Naive B cell (primary cell): ENCODE data around the gene SLC7A1. TPM values are rescaled to one million over a fixed set of nuclear protein-coding genes. Genes with fewer than 3 reads are reported as not detected.

Source experiments
- ATAC-seq, 2 donors: fragments of 150-1000 bp; cut with Tn5 transposase; 2 replicates each; pipeline ENCODE4 v1.10.0; 2021; ENCODE audit warnings: low read depth in 2 of 2, mild to moderate bottlenecking in 2 of 2, moderate library complexity in 2 of 2
- DNase-seq: peaks from one replicate; pipeline ENCODE4 v3.0.0; 2022
- H3K27ac Mint-ChIP-seq, 6 donors: one replicate each; pipeline ENCODE4 v1.8.0; 2020 to 2022; ENCODE audit warnings: mild to moderate bottlenecking in 6 of 6, mixed read lengths in 6 of 6, moderate library complexity in 5 of 6, inconsistent platforms in 2 of 6
- H3K27me3 Mint-ChIP-seq, 3 donors: one replicate each; pipeline ENCODE4 v1.8.0; 2021 to 2022; ENCODE audit warnings: mixed read lengths in 3 of 3, mild to moderate bottlenecking in 1 of 3
- H3K36me3 Mint-ChIP-seq, 2 donors: one replicate each; pipeline ENCODE4 v1.8.0; 2020 to 2022; ENCODE audit warnings: mixed read lengths in 2 of 2, inconsistent platforms in 1 of 2, mild to moderate bottlenecking in 1 of 2
- H3K4me1 Mint-ChIP-seq, 3 donors: one replicate each; pipeline ENCODE4 v1.8.0; 2020 to 2022; ENCODE audit warnings: mixed read lengths in 3 of 3, inconsistent platforms in 1 of 3, mild to moderate bottlenecking in 1 of 3, moderate library complexity in 1 of 3
- H3K4me3 Mint-ChIP-seq, 8 donors: one replicate each; pipeline ENCODE4 v1.8.0; 2020 to 2022; ENCODE audit warnings: mild to moderate bottlenecking in 8 of 8, mixed read lengths in 8 of 8, moderate library complexity in 8 of 8, inconsistent platforms in 2 of 8
- H3K9me3 Mint-ChIP-seq, 7 donors: one replicate each; pipeline ENCODE4 v1.8.0; 2020 to 2022; ENCODE audit warnings: mixed read lengths in 7 of 7, mild to moderate bottlenecking in 5 of 7, inconsistent platforms in 2 of 7, moderate library complexity in 1 of 7
- polyA plus RNA-seq, 6 donors: library from polyadenylated mRNA; unstranded; fragments of 300-500 nt; fragmentation: Illumina TruSeq; gene quantifications; one replicate each; pipeline ENCODE4 v1.2.3, GENCODE V29; 2021; ENCODE audit warnings: low read depth in 6 of 6

SLC7A1 gene
- polyA plus RNA-seq, 6 donors from 2014 or later: 2.0 to 5.6 (median 3.8) TPM

- peaks cover 22 to 36% (median 35%) of the 10 kb centered on the region in 3 donors for H3K27me3 Mint-ChIP-seq
- H3K9me3 Mint-ChIP-seq: no peaks in the 10 kb centered on the region
- H3K36me3 Mint-ChIP-seq: no peaks in the 10 kb centered on the region
- DNase-seq: no peak
- no peak for ATAC-seq
- peak overlapping the region in 1 of 6 donors; percentile 36 for H3K27ac Mint-ChIP-seq
- H3K4me1 Mint-ChIP-seq: peaks cover 0 to 3% (median 0%) of the 10 kb centered on the region in 3 donors
- no peak overlapping the region for H3K4me3 Mint-ChIP-seq
Measured at GRCh38 chr13:29505511-29505910, 90.0 kb downstream of the SLC7A1 start.

DNA sequence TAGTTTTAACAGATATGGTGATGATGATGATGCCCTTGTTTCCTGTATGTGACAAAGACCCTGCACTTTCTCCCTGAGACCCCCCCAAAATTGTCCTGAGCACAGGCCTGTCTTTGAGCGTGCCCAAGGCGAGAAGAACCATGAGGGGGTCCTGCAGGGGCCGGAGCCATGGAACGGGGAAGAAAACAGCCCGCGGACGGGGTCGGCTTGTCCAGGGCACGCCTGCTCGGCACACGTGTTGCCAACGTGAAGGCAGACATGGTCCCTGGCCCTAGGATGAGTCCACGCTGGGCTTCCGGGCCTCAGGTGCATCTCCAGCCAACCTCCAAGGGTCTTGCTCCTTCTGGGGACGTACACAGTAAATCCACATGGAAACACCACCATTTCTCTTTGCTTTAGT lies 90.8 kb downstream of the SLC7A1 start:
- DNase-seq: no peak
- ATAC-seq: no peak
- Mint-ChIP-seq H3K27ac (no peak overlapping the region), H3K4me3 (no peak overlapping the region), H3K4me1 (peaks cover 0 to 3% (median 0%) of the 10 kb centered on the region in 3 donors), H3K27me3 (peaks cover 22 to 36% (median 35%) of the 10 kb centered on the region in 3 donors), H3K36me3 (no peaks in the 10 kb centered on the region), H3K9me3 (no peaks in the 10 kb centered on the region)

DNA sequence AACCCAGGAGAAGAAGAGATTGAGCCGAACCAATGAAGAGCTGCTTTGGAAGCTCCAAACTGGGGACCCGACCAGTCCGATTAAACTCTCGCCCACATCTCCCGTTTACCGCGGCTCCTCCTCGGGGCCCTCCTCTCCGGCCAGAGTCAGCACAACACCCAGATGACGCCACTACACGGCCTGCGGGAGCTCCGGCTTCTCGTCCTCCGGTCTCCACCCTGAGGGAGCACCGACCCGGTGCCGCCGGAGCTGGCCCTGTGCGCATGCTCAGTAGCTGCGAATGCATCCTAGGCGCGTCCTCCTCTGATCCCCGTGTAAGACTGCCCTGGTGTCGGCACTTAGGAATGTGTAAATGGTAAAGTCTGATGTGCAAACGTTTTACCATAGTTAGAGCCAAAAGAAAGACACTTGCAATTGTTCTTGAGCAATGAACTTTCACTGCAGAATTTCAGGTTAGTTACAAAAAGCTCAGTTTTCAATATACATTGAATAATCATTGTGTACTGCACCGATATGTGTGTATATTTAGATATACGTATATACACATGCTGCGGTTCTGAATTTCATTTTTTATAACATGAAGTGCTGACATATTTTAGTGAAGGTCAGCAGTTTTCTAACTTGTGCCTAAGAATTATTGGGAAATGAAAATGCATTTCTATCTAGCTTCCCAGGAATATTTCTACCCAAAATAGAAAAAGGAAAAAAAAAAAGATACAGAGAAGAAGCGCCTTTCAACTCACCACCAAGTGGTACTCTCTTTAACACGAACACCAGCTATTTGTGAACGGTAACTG lies 92.2 kb downstream of the SLC7A1 start:
- H3K9me3 Mint-ChIP-seq: no peaks in the 10 kb centered on the region
- DNase-seq (no peak), ATAC-seq (no peak)
- no peak overlapping the region for H3K4me3 Mint-ChIP-seq
- H3K27me3 Mint-ChIP-seq: peaks cover 22 to 36% (median 35%) of the 10 kb centered on the region in 3 donors
- no peaks in the 10 kb centered on the region for H3K36me3 Mint-ChIP-seq
- H3K4me1 Mint-ChIP-seq: peaks cover 0 to 3% (median 0%) of the 10 kb centered on the region in 3 donors
- H3K27ac Mint-ChIP-seq: peak overlapping the region in 1 of 6 donors; percentile 30

- Mint-ChIP-seq H3K36me3 (no peaks in the 10 kb centered on the region), H3K9me3 (no peaks in the 10 kb centered on the region), H3K27me3 (peaks cover 22 to 36% (median 35%) of the 10 kb centered on the region in 3 donors), H3K4me1 (peaks cover 0 to 6% (median 0%) of the 10 kb centered on the region in 3 donors), H3K4me3 (no peak overlapping the region), H3K27ac (no peak overlapping the region)
- no peak for DNase-seq
- no peak for ATAC-seq
Measured at GRCh38 chr13:29502391-29503008, 93.0 kb downstream of the SLC7A1 start.

- Mint-ChIP-seq H3K36me3 (no peaks in the 10 kb centered on the region), H3K4me3 (no peak overlapping the region), H3K27ac (no peak overlapping the region), H3K9me3 (no peaks in the 10 kb centered on the region), H3K27me3 (peaks cover 22 to 36% (median 35%) of the 10 kb centered on the region in 3 donors), H3K4me1 (peaks cover 5 to 14% (median 6%) of the 10 kb centered on the region in 3 donors)
- no peak for ATAC-seq
- DNase-seq: no peak
Measured at GRCh38 chr13:29501674-29502073, 93.8 kb downstream of the SLC7A1 start.

DNA sequence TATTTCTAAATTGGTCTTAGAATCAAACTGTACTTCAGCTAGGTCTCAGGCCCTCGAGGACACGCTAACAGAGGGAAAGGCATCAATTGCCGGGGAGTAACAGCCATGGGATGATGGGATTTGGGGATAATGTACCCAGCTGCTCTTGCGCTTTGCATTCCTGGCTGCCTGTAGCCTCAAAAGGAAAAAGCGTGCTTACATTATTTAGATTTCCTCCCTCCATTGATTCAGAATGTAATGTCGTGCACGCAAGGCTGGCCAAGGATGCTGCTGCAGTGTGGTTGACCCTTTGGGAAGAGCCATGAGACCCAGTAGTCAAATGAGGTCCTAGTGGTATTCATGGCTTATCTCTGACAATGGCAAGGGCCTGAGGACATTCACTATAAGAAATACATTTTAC lies 95.1 kb downstream of the SLC7A1 start:
- DNase-seq: no peak
- H3K4me1 Mint-ChIP-seq: peaks cover 16 to 27% (median 19%) of the 10 kb centered on the region in 3 donors
- H3K9me3 Mint-ChIP-seq: no peaks in the 10 kb centered on the region
- ATAC-seq: no peak
- no peak overlapping the region for H3K27ac Mint-ChIP-seq
- peaks cover 22 to 32% (median 31%) of the 10 kb centered on the region in 3 donors for H3K27me3 Mint-ChIP-seq
- H3K36me3 Mint-ChIP-seq: no peaks in the 10 kb centered on the region
- no peak overlapping the region for H3K4me3 Mint-ChIP-seq

- no peak overlapping the region for H3K4me3 Mint-ChIP-seq
- no peaks in the 10 kb centered on the region for H3K9me3 Mint-ChIP-seq
- peaks cover 18 to 27% (median 26%) of the 10 kb centered on the region in 3 donors for H3K27me3 Mint-ChIP-seq
- no peak for ATAC-seq
- no peak for DNase-seq
- H3K36me3 Mint-ChIP-seq: no peaks in the 10 kb centered on the region
- H3K4me1 Mint-ChIP-seq: peaks cover 16 to 35% (median 21%) of the 10 kb centered on the region in 3 donors
- no peak overlapping the region for H3K27ac Mint-ChIP-seq
Measured at GRCh38 chr13:29499506-29500165, 95.9 kb downstream of the SLC7A1 start.

DNA sequence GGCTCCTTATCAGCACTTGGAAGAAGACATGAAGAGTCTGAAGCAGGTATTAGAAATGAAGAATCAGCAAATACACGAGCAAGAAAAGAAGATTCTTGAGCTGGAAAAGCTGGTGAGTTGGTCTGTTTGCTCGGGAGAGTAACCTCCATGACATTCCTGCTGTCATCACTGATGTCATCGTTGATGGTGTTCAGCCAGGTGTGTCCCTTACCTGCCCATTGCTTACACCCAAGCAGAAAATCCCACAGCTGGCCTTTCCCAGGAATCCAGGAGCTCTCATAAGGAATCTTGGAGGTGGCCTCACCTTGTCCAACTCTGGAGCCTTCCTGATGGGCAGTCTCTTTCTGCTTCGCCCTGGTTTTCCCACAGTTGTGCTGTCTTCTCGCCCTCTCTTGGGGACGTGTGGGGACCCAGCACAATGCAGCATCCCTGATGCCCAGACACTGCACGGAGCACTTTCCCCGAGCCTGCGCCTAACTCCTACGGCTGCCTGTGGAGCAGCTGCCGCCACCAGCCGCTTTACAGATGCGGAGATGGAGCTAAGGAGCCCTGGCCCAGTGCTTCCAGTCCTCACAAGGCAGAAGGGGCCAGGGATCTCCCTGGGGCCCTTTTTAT lies 97.0 kb downstream of the SLC7A1 start:
- Mint-ChIP-seq H3K9me3 (no peaks in the 10 kb centered on the region), H3K4me1 (peaks cover 21 to 46% (median 28%) of the 10 kb centered on the region in 3 donors), H3K36me3 (no peaks in the 10 kb centered on the region), H3K4me3 (no peak overlapping the region), H3K27me3 (peaks cover 13 to 16% (median 16%) of the 10 kb centered on the region in 3 donors), H3K27ac (peak overlapping the region in 2 of 6 donors; percentile 26 to 77)
- ATAC-seq: no peak
- DNase-seq: no peak

- no peaks in the 10 kb centered on the region for H3K9me3 Mint-ChIP-seq
- H3K27me3 Mint-ChIP-seq: peaks cover 5 to 6% (median 5%) of the 10 kb centered on the region in 3 donors
- H3K36me3 Mint-ChIP-seq: no peaks in the 10 kb centered on the region
- ATAC-seq (no peak), DNase-seq (no peak)
- H3K27ac Mint-ChIP-seq: peak overlapping the region in 2 of 6 donors; percentile 89 to 93
- H3K4me1 Mint-ChIP-seq: peaks cover 21 to 45% (median 28%) of the 10 kb centered on the region in 3 donors
- peak overlapping the region in 5 of 8 donors; percentile 0 to 88 (median 59) for H3K4me3 Mint-ChIP-seq
Measured at GRCh38 chr13:29497137-29497654, 98.3 kb downstream of the SLC7A1 start.

DNA sequence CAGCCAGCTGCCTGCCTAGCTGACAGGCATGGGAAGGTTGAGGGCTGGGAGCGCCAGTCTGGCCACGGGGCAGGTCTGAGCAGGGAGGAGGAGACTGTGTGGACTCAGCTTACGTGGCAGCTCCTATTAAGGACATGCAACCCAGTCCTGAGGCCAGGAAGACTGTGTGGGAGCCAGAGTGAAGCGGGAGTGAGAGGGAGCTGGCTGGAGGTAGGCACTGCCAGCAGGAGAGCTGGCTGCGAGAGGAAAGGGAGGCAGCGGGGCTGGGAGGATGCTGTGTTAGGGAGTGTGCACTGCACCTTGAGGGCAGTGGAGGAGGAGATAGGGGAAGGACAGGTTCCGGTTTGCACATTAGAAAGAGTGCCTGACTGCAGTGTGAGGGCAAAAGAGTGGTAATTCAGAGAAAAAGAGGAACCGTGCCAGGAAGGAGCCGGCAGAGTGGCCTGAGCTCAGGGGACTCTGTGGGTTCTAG lies 99.2 kb downstream of the SLC7A1 start:
- Mint-ChIP-seq H3K4me3 (peak overlapping the region; percentile 13 to 89 (median 78)), H3K27ac (peak overlapping the region; percentile 39 to 96 (median 91)), H3K36me3 (no peaks in the 10 kb centered on the region), H3K4me1 (peaks cover 21 to 45% (median 28%) of the 10 kb centered on the region in 3 donors), H3K27me3 (no peaks in the 10 kb centered on the region), H3K9me3 (no peaks in the 10 kb centered on the region)
- ATAC-seq (peak; percentile 80), DNase-seq (peak; percentile 71)

GRCh38 chr13:29494520-29494919 lies 101.0 kb downstream of the SLC7A1 start:
- Mint-ChIP-seq H3K4me3 (peak overlapping the region in 4 of 8 donors; percentile 0 to 79 (median 26)), H3K27ac (peak overlapping the region in 3 of 6 donors; percentile 10 to 49 (median 45)), H3K36me3 (no peaks in the 10 kb centered on the region), H3K4me1 (peaks cover 21 to 45% (median 28%) of the 10 kb centered on the region in 3 donors), H3K9me3 (no peaks in the 10 kb centered on the region), H3K27me3 (no peaks in the 10 kb centered on the region)
- DNase-seq (no peak), ATAC-seq (no peak)

- Mint-ChIP-seq H3K9me3 (no peaks in the 10 kb centered on the region), H3K36me3 (no peaks in the 10 kb centered on the region), H3K27ac (peak overlapping the region in 2 of 6 donors; percentile 4 to 40), H3K27me3 (no peaks in the 10 kb centered on the region), H3K4me3 (peak overlapping the region in 1 of 8 donors; percentile 10), H3K4me1 (peaks cover 21 to 45% (median 28%) of the 10 kb centered on the region in 3 donors)
- DNase-seq: no peak
- no peak for ATAC-seq
Measured at GRCh38 chr13:29493796-29494195, 101.7 kb downstream of the SLC7A1 start.

DNA sequence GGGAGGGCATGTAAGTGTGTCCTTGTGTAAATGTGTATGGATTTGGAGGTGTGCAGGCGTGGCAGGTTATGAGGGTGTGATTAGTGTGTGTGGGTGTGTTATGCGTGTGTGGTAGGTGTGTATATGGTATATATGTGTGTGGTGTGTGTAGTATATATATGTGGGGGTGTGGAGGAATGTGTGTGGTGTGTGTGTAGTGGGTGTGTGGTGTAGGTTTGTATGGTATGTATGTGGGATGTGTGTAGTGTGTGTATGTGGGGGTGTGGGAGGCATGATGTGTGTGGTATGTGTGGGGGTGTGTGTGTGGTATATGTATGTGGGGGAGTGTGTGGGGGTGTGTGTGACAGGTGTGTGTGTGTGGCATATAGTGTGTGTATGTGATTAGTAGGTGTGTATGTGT lies 104.2 kb downstream of the SLC7A1 start:
- no peaks in the 10 kb centered on the region for H3K36me3 Mint-ChIP-seq
- H3K27me3 Mint-ChIP-seq: no peaks in the 10 kb centered on the region
- ATAC-seq: no peak
- no peak overlapping the region for H3K4me3 Mint-ChIP-seq
- peaks cover 12 to 29% (median 18%) of the 10 kb centered on the region in 3 donors for H3K4me1 Mint-ChIP-seq
- H3K27ac Mint-ChIP-seq: no peak overlapping the region
- no peaks in the 10 kb centered on the region for H3K9me3 Mint-ChIP-seq
- no peak for DNase-seq
